PC-3 (cell line): ENCODE data around the gene SULT2B1.

ENCODE experiments used
- CTCF ChIP-seq: fragments of 300-600 bp; sonication (generic); conservative IDR thresholded peaks from 2 replicates; pipeline ENCODE4 v1.5.1; 2017; ENCODE audit warnings: antibody characterized with exemption, low read depth, mild to moderate bottlenecking, low read length
- EZH2 ChIP-seq: fragments of 300-600 bp; sonication (generic); IDR thresholded peaks from one replicate; pipeline ENCODE4 v1.6.1; 2017; ENCODE audit warnings: antibody characterized with exemption, mild to moderate bottlenecking, low read length; ENCODE audit not compliant: unreplicated experiment

GRCh38 chr19:48619692-48620585 lies 68.0 kb downstream of the SULT2B1 start:
- TF ChIP-seq EZH2 (no peak), CTCF (no peak)
